Mucosa of stomach (tissue), 1 donor: ENCODE data around the gene AK1.
"Not testable (repeated sequence)": the region's sequence is repeated elsewhere in the genome, so short reads cannot be mapped to it uniquely, and the experiment has no call there.

Source experiments
- H3K27me3 ChIP-seq: one replicate; pipeline ENCODE4 v1.7.0; 2013; ENCODE audit warnings: mild to moderate bottlenecking, low read length; ENCODE audit not compliant: control insufficient read depth, insufficient read depth
- H3K36me3 ChIP-seq: one replicate; pipeline ENCODE4 v1.7.0; 2013; ENCODE audit warnings: low read length; ENCODE audit not compliant: control insufficient read depth, insufficient read depth
- H3K4me1 ChIP-seq: one replicate; pipeline ENCODE4 v1.7.0; 2013; ENCODE audit warnings: mild to moderate bottlenecking, low read length; ENCODE audit not compliant: control insufficient read depth, insufficient read depth
- H3K4me3 ChIP-seq: one replicate; pipeline ENCODE4 v1.7.0; 2013; ENCODE audit warnings: low read length
- H3K9ac ChIP-seq: one replicate; pipeline ENCODE4 v1.7.0; 2013; ENCODE audit warnings: mild to moderate bottlenecking, low read length, moderate library complexity
- H3K9me3 ChIP-seq: one replicate; pipeline ENCODE4 v1.7.0; 2013; ENCODE audit warnings: mild to moderate bottlenecking, low read length, moderate library complexity; ENCODE audit not compliant: control insufficient read depth
- donor health status: Pancreatic carcinoma.

Gene AK1

DNA sequence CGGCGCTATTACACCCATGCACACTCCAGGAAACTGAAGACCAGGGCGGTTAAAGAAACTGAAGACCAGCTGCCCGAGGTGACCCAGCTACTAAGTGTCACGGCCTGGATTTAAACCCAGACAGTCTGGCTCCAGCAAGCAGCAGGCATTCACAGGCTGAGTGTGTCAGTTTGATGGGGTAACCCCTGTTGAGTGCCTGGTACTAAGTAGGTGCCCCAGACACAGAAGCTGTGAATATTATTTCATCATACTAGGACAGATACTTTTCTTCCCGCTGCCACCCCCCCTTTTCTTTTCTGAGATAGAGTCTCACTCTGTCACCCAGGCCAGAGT, 30.3 kb downstream of the AK1 start:
- H3K9ac ChIP-seq, result no peak overlapping the region
- no peaks in the 10 kb centered on the region for H3K27me3 ChIP-seq
- no peaks in the 10 kb centered on the region for H3K9me3 ChIP-seq
- no peaks in the 10 kb centered on the region for H3K4me1 ChIP-seq
- H3K36me3 ChIP-seq, result no peaks in the 10 kb centered on the region
- H3K4me3 ChIP-seq, result no peak overlapping the region

DNA sequence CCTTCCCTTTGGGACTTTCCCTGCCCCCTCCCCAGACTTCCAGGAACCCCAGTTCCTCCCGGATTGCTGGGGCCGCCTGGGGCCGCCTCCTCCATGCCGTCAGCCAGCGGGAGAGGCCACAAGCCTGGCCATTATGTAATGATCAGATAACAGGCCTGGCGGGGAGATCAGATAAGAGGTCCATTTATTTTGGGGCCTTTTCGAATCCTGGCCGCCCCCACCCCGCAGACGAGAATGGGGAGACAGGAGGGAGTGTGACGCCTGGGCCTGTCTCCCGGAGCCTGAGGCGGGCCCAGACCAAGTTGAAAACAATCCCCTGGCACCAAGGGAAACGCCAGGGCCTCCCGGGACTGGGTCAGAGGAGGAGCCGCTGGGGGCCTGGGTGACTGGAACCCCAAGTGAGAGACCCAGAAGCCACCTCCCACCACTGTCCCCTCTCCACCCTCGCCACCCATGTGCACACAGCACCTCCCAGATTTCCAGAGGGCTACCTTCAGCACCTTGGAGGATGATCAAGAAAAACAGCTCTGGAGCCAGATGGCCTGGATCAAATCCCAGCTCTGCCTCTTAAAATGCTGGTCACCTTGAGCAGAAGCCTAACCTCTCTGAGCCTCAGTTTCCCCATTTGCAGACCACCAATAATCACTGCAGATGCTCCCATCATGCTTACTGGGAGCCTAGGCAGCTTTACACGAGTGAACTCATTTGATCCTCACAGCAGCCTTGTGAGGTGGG, 30.9 kb downstream of the AK1 start:
- no peaks in the 10 kb centered on the region for H3K4me1 ChIP-seq

DNA sequence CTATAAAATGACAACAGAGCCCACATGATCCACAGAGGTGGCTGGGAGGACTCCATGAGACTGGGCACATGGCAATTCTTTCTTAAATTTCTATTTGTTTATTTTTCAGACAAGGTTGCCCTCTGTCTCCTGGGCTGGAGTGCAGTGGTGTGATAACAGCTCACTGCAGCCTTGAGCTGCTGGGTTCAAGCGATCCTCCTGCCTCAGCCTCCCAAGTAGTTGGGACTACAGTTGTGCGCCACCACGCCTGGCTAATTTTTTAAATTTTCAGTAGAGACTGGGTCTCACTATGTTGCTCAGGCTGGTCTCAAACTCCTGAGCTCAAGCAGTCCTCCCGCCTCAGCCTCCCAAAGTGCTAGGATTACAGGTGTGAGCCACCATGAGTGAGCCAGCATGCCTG, 31.9 kb downstream of the AK1 start:
- not testable (repeated sequence) for H3K4me3 ChIP-seq, H3K9me3 ChIP-seq, H3K27me3 ChIP-seq, H3K9ac ChIP-seq, H3K4me1 ChIP-seq, H3K36me3 ChIP-seq

More for the DNA sequence above, 30.9 kb downstream of the AK1 start:
- H3K36me3 ChIP-seq, result no peaks in the 10 kb centered on the region
- H3K27me3 ChIP-seq, result no peaks in the 10 kb centered on the region
- no peaks in the 10 kb centered on the region for H3K9me3 ChIP-seq
- H3K9ac ChIP-seq, result no peak overlapping the region
- H3K4me3 ChIP-seq, result no peak overlapping the region

DNA sequence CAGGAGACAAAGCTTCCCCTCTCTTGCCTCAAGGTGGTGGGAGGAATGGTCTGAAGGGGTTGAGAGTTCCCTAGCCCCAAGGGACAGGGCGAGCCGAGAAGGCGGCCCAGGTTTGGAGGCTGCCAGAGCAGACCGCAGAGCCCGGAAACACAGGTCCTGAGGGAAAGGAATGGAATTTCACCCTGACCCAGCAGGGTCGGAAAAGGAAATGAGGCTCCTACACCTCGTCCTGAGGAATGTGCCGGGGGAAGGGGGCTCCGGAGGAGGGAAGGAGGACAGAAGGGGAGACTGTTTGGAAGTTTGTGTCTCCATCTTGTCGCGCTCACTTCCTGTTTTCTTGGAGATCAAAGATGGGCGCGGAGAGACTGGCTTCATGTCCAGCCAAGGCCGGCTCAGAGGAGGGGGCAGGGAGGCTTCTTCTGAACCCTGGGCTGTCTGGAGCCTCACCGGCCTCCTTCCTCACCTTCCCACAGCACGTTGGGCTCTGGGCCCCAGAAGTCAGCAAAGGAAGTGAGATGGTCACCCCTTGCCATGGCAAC, 32.6 kb downstream of the AK1 start:
- no peaks in the 10 kb centered on the region for H3K9me3 ChIP-seq
- no peak overlapping the region for H3K9ac ChIP-seq
- H3K27me3 ChIP-seq, result no peaks in the 10 kb centered on the region
- no peaks in the 10 kb centered on the region for H3K36me3 ChIP-seq
- no peaks in the 10 kb centered on the region for H3K4me1 ChIP-seq
- no peak overlapping the region for H3K4me3 ChIP-seq

DNA sequence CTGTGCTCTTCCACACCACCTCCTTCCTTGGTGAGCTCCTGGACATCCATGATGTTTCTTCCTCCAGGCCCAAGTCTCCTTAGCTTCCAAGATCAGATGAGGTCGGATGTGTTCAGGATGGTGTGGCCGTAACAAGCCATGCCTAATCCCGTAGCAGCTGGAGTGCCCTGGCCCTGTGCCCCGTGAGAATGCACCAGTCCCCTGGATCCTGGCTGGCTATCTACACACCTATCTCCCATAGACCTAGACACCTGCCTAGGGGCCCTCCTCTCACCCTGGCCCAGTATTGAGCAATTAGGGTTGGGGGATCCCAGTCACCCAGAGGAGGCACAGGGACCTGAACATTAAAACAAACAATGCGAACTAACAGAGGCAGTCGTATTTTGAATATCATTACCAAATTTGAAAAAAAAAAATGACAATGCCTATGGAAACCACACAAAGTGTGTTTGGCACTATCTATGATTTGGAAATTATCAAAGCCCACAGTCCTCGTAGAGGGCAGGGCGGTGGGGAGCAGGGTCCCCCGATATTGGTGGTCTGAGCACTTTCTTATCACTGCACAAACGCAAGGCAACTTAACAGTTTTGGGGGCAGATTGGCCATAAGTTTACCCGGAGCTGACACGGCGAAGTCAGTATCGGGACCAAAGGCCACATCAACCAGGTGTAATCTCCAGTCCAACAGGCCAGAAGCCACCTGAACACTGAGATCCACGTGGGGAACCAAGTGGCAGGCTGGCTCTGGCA, 36.2 kb downstream of the AK1 start:
- Histone ChIP-seq H3K9ac (no peak overlapping the region), H3K36me3 (no peaks in the 10 kb centered on the region), H3K4me1 (peaks cover 12% of the 10 kb centered on the region), H3K27me3 (no peaks in the 10 kb centered on the region), H3K4me3 (no peak overlapping the region), H3K9me3 (no peaks in the 10 kb centered on the region)

DNA sequence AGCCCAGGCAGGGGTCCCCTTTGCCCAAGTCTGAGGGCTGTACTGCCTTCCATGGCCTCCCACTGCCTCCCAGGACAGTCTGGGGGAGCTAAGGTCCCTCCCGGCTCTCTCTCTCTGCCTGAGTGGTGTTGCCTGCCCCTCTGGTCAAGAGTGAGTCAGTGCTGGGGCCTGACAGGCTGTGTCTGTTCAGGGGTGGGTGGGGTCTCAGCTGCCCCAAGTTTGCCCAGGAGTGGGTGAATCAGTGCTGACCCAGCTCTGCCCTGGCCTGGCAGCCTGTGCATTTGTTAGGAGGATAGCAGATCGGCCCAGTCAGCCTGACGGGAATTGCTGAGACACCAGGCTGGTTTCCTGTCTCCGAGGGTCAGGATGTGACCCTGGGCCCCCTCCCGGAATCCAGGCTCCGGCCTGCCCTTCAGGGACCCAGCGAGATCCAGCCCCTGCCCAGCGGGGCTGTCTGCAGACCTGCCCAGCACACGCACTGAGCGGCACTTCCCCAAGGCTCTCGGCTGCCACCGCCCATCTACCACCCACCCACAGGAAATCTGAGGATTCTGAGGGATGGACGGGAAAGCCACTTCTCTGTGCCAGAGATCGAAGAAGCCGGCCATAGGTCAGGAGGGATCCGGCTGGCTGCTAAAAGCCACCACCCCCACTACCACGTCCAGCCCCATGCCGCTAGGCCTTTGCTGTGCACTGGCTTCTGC, 38.9 kb downstream of the AK1 start:
- no peaks in the 10 kb centered on the region for H3K27me3 ChIP-seq
- peaks cover 22% of the 10 kb centered on the region for H3K4me1 ChIP-seq
- H3K4me3 ChIP-seq, result no peak overlapping the region
- H3K36me3 ChIP-seq, result no peaks in the 10 kb centered on the region
- H3K9ac ChIP-seq, result no peak overlapping the region
- no peaks in the 10 kb centered on the region for H3K9me3 ChIP-seq

DNA sequence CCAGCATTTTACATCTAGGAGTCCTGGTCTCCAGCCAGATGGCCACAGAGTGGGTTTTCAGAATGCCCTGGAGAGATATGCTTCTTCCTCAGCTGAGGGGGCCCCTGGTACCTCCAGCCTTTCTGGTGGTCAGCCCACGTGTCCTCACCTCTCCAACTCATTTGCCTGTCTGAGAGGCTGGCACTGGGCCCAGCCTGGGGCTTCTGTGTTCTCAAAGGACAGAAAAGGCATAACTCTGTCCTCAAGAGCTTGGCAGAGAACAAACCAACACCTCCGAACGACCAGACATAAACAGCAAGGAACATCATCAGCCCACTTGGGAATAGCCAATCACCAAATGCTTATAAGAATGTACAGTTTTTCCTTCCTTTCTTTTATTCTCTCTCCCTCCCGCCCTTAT, 40.1 kb downstream of the AK1 start:
- H3K9ac ChIP-seq, result no peak overlapping the region
- no peaks in the 10 kb centered on the region for H3K9me3 ChIP-seq
- H3K4me3 ChIP-seq, result no peak overlapping the region
- no peaks in the 10 kb centered on the region for H3K36me3 ChIP-seq
- peaks cover 22% of the 10 kb centered on the region for H3K4me1 ChIP-seq
- no peaks in the 10 kb centered on the region for H3K27me3 ChIP-seq

DNA sequence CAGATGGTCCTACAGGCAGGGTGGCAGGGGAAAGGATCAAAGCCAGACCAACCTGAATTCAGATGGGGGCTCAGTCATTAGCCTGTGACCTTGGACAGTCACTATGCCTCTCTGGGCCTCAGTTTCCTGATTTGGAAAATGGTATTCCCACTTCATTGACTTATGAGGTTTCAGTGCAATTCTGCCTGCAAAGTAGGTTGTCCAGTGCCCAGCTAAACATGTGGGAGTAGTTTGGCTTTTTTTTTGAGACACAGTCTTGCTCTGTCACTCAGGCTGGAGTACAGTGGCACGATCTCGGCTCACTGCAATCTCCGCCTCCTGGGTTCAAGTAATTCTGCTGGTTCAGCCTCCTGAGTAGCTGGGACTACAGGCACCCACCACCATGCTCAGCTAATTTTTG, 40.9 kb downstream of the AK1 start:
- H3K9me3 ChIP-seq, H3K4me3 ChIP-seq, H3K27me3 ChIP-seq, H3K36me3 ChIP-seq: not testable (repeated sequence)
- peaks cover 22% of the 10 kb centered on the region for H3K4me1 ChIP-seq
- peak overlapping the region; percentile 36 for H3K9ac ChIP-seq

DNA sequence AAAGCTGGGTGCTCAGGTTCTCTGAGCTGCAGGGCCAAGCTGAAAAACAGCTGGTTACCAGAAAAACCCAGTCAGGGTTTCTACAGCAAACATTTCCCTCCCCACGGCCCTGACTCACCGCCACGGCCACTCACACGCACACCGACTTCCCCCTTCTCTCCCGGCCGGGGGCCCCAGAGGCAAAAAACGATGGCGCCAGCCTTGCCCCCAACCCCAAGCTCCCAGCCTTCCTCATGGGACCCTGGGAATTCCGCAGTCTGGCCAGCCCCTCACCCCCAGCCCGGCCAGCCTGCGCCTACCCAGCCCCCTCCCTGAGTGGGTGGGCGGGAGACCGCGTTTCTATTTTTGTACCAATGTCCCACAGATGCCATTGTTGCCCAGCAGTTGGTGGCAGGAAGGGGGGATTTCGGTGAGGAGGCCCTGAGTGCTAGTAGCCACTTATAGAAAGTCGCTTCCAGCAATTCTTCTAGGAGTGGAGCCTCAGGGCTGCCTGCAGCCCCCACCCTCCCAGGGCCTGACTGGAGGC, 41.4 kb downstream of the AK1 start:
- Histone ChIP-seq H3K9ac (peak overlapping the region; percentile 36), H3K4me3 (no peak overlapping the region), H3K4me1 (peaks cover 22% of the 10 kb centered on the region), H3K9me3 (no peaks in the 10 kb centered on the region), H3K27me3 (no peaks in the 10 kb centered on the region), H3K36me3 (no peaks in the 10 kb centered on the region)

DNA sequence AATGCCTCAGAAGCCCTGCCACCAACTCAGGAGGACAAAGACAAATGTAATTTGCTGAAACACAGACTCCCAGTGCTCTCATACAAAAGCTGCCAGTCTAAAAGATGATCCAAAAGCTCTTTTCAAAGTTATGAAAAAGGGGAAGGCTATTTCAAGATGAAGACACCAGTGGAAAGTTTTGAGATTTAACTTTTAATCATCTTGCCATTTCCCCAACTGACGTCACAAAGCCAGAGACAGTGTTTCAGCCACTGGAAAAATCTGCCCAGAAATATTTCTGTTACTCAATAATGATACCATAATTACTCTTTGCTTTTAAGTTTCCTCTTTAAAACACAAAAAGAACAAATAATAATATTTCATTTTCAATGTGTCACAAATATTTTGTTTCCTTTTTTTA, 43.9 kb downstream of the AK1 start:
- Histone ChIP-seq H3K9ac (no peak overlapping the region), H3K36me3 (no peaks in the 10 kb centered on the region), H3K27me3 (peaks cover 3% of the 10 kb centered on the region), H3K4me3 (no peak overlapping the region), H3K9me3 (no peaks in the 10 kb centered on the region), H3K4me1 (peaks cover 24% of the 10 kb centered on the region)

DNA sequence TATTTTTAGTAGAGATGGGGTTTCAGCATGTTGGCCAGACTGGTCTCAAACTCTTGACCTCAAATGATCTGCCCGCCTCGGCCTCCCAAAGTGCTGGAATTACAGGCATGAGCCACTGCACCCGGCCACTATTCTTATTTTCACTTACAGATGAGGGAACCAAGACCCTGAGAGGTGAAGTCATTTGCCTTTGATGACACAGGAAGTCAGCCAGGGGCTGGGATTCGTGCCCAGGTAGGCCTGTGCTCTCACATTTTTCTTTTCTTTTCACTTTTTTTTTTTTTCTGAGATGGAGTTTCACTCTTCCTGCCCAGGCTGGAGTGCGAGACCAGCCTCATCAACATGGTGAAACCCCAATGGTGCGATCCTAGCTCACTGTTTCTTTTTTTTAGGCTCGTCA, 45.2 kb downstream of the AK1 start:
- no peak overlapping the region for H3K9ac ChIP-seq
- no peak overlapping the region for H3K4me3 ChIP-seq
- H3K27me3 ChIP-seq, result peaks cover 4% of the 10 kb centered on the region
- peaks cover 28% of the 10 kb centered on the region for H3K4me1 ChIP-seq
- no peaks in the 10 kb centered on the region for H3K36me3 ChIP-seq
- H3K9me3 ChIP-seq, result no peaks in the 10 kb centered on the region
